ENCODE measurements around the gene FARSB. TPM values are rescaled to one million over a fixed set of nuclear protein-coding genes. Genes with fewer than 3 reads are reported as not detected.

The FARSB gene
- total RNA-seq, 1 experiment from 2014 or later = 31.0 TPM

DNA sequence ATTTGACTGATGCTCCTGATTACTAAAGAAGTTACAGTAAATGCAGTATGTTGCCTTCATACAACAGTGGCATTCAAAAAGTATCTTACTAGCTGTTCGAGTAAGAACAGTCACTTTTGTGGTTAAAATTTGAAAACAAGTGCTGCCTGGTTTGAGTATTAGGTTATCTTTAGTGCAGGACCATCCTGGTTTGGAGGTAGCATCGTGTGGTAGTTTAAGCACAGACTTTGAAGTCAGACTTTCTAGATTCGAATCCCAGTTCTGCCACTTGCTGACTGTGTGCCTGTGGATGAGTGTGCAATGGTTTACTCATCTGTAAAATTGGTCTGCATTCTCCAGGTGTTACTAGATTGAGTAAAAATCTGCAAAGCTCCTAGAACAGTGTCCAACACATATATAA is 134.8 kb downstream of the FARSB start (continued):
- TF ChIP-seq, protein P1, sequence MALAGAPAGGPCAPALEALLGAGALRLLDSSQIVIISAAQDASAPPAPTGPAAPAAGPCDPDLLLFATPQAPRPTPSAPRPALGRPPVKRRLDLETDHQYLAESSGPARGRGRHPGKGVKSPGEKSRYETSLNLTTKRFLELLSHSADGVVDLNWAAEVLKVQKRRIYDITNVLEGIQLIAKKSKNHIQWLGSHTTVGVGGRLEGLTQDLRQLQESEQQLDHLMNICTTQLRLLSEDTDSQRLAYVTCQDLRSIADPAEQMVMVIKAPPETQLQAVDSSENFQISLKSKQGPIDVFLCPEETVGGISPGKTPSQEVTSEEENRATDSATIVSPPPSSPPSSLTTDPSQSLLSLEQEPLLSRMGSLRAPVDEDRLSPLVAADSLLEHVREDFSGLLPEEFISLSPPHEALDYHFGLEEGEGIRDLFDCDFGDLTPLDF (CRISPR knock-in tag; IDR thresholded peaks at IDR 0.05) = no peak
- TF ChIP-seq ZNF396 (CRISPR knock-in tag; IDR thresholded peaks at IDR 0.05; ENCODE audit: borderline replicate concordance) (no peak), SMAD3 (CRISPR knock-in tag; IDR thresholded peaks at IDR 0.05; ENCODE audit: borderline replicate concordance) (no peak), ESRRA (CRISPR knock-in tag; IDR thresholded peaks at IDR 0.05; ENCODE audit: borderline replicate concordance) (no peak), HMGA2 (CRISPR knock-in tag; IDR thresholded peaks at IDR 0.05) (no peak), ATF1 (CRISPR knock-in tag; IDR thresholded peaks at IDR 0.05) (no peak), FOXJ3 (CRISPR knock-in tag; IDR thresholded peaks at IDR 0.05; ENCODE audit: borderline replicate concordance) (no peak), ZNF121 (CRISPR knock-in tag; IDR thresholded peaks at IDR 0.05) (no peak), ZBTB21 (CRISPR knock-in tag; IDR thresholded peaks at IDR 0.05; ENCODE audit: borderline replicate concordance) (no peak), NR1H2 (CRISPR knock-in tag; IDR thresholded peaks at IDR 0.05) (no peak), ETV6 (CRISPR knock-in tag; IDR thresholded peaks at IDR 0.05) (no peak)
- TF ChIP-seq, protein P2, sequence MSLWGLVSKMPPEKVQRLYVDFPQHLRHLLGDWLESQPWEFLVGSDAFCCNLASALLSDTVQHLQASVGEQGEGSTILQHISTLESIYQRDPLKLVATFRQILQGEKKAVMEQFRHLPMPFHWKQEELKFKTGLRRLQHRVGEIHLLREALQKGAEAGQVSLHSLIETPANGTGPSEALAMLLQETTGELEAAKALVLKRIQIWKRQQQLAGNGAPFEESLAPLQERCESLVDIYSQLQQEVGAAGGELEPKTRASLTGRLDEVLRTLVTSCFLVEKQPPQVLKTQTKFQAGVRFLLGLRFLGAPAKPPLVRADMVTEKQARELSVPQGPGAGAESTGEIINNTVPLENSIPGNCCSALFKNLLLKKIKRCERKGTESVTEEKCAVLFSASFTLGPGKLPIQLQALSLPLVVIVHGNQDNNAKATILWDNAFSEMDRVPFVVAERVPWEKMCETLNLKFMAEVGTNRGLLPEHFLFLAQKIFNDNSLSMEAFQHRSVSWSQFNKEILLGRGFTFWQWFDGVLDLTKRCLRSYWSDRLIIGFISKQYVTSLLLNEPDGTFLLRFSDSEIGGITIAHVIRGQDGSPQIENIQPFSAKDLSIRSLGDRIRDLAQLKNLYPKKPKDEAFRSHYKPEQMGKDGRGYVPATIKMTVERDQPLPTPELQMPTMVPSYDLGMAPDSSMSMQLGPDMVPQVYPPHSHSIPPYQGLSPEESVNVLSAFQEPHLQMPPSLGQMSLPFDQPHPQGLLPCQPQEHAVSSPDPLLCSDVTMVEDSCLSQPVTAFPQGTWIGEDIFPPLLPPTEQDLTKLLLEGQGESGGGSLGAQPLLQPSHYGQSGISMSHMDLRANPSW (CRISPR knock-in tag; conservative IDR thresholded peaks at IDR 0.05; ENCODE audit: low read depth) = no peak
- TF ChIP-seq, protein P3, sequence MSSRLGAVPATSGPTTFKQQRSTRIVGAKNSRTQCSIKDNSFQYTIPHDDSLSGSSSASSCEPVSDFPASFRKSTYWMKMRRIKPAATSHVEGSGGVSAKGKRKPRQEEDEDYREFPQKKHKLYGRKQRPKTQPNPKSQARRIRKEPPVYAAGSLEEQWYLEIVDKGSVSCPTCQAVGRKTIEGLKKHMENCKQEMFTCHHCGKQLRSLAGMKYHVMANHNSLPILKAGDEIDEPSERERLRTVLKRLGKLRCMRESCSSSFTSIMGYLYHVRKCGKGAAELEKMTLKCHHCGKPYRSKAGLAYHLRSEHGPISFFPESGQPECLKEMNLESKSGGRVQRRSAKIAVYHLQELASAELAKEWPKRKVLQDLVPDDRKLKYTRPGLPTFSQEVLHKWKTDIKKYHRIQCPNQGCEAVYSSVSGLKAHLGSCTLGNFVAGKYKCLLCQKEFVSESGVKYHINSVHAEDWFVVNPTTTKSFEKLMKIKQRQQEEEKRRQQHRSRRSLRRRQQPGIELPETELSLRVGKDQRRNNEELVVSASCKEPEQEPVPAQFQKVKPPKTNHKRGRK (CRISPR knock-in tag; IDR thresholded peaks at IDR 0.05; ENCODE audit: borderline replicate concordance) = no peak
- TF ChIP-seq, protein P4, sequence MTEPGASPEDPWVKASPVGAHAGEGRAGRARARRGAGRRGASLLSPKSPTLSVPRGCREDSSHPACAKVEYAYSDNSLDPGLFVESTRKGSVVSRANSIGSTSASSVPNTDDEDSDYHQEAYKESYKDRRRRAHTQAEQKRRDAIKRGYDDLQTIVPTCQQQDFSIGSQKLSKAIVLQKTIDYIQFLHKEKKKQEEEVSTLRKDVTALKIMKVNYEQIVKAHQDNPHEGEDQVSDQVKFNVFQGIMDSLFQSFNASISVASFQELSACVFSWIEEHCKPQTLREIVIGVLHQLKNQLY (CRISPR knock-in tag; IDR thresholded peaks at IDR 0.05) = no peak

Other genes with a start within 250 kb of the FARSB start
- gene SGPP2, start 231.5 kb downstream of the FARSB start, total RNA-seq (2021) = 0.07 to 0.11 TPM (median 0.07 TPM) in 3 replicates
- gene MOGAT1, start 15.6 kb upstream of the FARSB start, total RNA-seq (2021) = 0.62 to 1.2 TPM (median 0.72 TPM) in 3 replicates
- gene ACSL3, start 204.9 kb upstream of the FARSB start, total RNA-seq (2021) = 78.4 to 100 TPM (median 82.2 TPM) in 3 replicates